ENCODE results near the gene RIF1.

Gene RIF1

GRCh38 chr2:151478011-151478410 is 68.3 kb downstream of the RIF1 start:
- Histone ChIP-seq H2AK5ac (ENCODE audit: low read depth, low read length) (no peak overlapping the region), H4K8ac (ENCODE audit: low read depth, low read length) (no peak overlapping the region), H3K9me3 (replicated peaks in 1 of 2; ENCODE audit: control insufficient read depth in 2 of 2, insufficient read depth in 1 of 2, low read depth in 1 of 2, low read length in 2 of 2) (peaks cover 0 to 3% of the 10 kb centered on the region in 2 donors), H3K18ac (ENCODE audit: low read length) (no peak overlapping the region), H3K27me3 (ENCODE audit: control insufficient read depth in 3 of 3, insufficient read depth in 3 of 3, low read depth in 1 of 3, low read length in 3 of 3) (no peaks in the 10 kb centered on the region), H3K14ac (ENCODE audit: low read length) (no peak overlapping the region), H3K9ac (ENCODE audit: low read depth, low read length, poor library complexity) (no peak overlapping the region), H4K91ac (ENCODE audit: low read depth, low read length, poor library complexity) (no peak overlapping the region), H3K79me1 (ENCODE audit: low read depth, low read length) (no peaks in the 10 kb centered on the region), H3K4me3 (ENCODE audit: low read length in 2 of 2) (no peak overlapping the region), H2BK5ac (ENCODE audit: low read length) (no peak overlapping the region), H3K23ac (ENCODE audit: low read depth, low read length, poor library complexity) (no peak overlapping the region), H3K4me2 (ENCODE audit: insufficient read depth, low read length, poor library complexity, severe bottlenecking) (no peak overlapping the region), H2BK15ac (ENCODE audit: low read length) (no peak overlapping the region), H3K27ac (replicated peaks; ENCODE audit: low read length) (no peak overlapping the region), H3K36me3 (replicated peaks in 1 of 2; ENCODE audit: control insufficient read depth in 2 of 2, insufficient read depth in 2 of 2, low read length in 2 of 2) (peaks cover 6 to 97% of the 10 kb centered on the region in 2 donors), H3K4ac (ENCODE audit: low read length) (no peak overlapping the region), H2AFZ (ENCODE audit: low read length) (no peak overlapping the region), H2BK12ac (ENCODE audit: low read length) (no peak overlapping the region), H3K4me1 (ENCODE audit: control insufficient read depth in 2 of 2, insufficient read depth in 1 of 2, low read depth in 1 of 2, low read length in 2 of 2) (no peaks in the 10 kb centered on the region), H2BK120ac (ENCODE audit: low read depth, low read length) (no peak overlapping the region)
- DNase-seq (ENCODE audit: low spot score): no peak
- no CpG with 5 or more reads among the region's 4 CpGs for WGBS, 2 donors (ENCODE audit: extremely low coverage in 2 of 2, insufficient read length in 2 of 2, insufficient replicate concordance in 1 of 2)

- no peak for DNase-seq (ENCODE audit: low spot score)
- Histone ChIP-seq H2BK12ac (ENCODE audit: low read length) (no peak overlapping the region), H2AFZ (ENCODE audit: low read length) (no peak overlapping the region), H2BK5ac (ENCODE audit: low read length) (no peak overlapping the region), H3K27me3 (ENCODE audit: control insufficient read depth in 3 of 3, insufficient read depth in 3 of 3, low read depth in 1 of 3, low read length in 3 of 3) (no peaks in the 10 kb centered on the region), H3K18ac (ENCODE audit: low read length) (no peak overlapping the region), H3K79me1 (ENCODE audit: low read depth, low read length) (no peaks in the 10 kb centered on the region), H3K14ac (ENCODE audit: low read length) (no peak overlapping the region), H3K9me3 (replicated peaks in 1 of 2; ENCODE audit: control insufficient read depth in 2 of 2, insufficient read depth in 1 of 2, low read depth in 1 of 2, low read length in 2 of 2) (no peaks in the 10 kb centered on the region), H3K27ac (replicated peaks; ENCODE audit: low read length) (no peak overlapping the region), H4K91ac (ENCODE audit: low read depth, low read length, poor library complexity) (no peak overlapping the region), H3K4me3 (ENCODE audit: low read length in 2 of 2) (no peak overlapping the region), H2BK120ac (ENCODE audit: low read depth, low read length) (no peak overlapping the region), H3K9ac (ENCODE audit: low read depth, low read length, poor library complexity) (no peak overlapping the region), H3K23ac (ENCODE audit: low read depth, low read length, poor library complexity) (no peak overlapping the region), H3K4ac (ENCODE audit: low read length) (no peak overlapping the region), H3K4me1 (ENCODE audit: control insufficient read depth in 2 of 2, insufficient read depth in 1 of 2, low read depth in 1 of 2, low read length in 2 of 2) (no peaks in the 10 kb centered on the region), H4K8ac (ENCODE audit: low read depth, low read length) (no peak overlapping the region), H2BK15ac (ENCODE audit: low read length) (no peak overlapping the region), H3K4me2 (ENCODE audit: insufficient read depth, low read length, poor library complexity, severe bottlenecking) (no peak overlapping the region), H2AK5ac (ENCODE audit: low read depth, low read length) (no peak overlapping the region), H3K36me3 (replicated peaks in 1 of 2; ENCODE audit: control insufficient read depth in 2 of 2, insufficient read depth in 2 of 2, low read length in 2 of 2) (peaks cover 5 to 90% of the 10 kb centered on the region in 2 donors)
- WGBS, 2 donors (ENCODE audit: extremely low coverage in 2 of 2, insufficient read length in 2 of 2, insufficient replicate concordance in 1 of 2): no CpG with 5 or more reads among the region's 5 CpGs
These were observed 72.0 kb downstream of the RIF1 start for GRCh38 chr2:151481744-151482143.

- Histone ChIP-seq H3K4ac (ENCODE audit: low read length) (no peak overlapping the region), H2AK5ac (ENCODE audit: low read depth, low read length) (no peak overlapping the region), H4K91ac (ENCODE audit: low read depth, low read length, poor library complexity) (no peak overlapping the region), H4K8ac (ENCODE audit: low read depth, low read length) (peak overlapping the region; percentile 78), H2BK15ac (ENCODE audit: low read length) (no peak overlapping the region), H3K79me1 (ENCODE audit: low read depth, low read length) (no peaks in the 10 kb centered on the region), H3K4me1 (ENCODE audit: control insufficient read depth in 2 of 2, insufficient read depth in 1 of 2, low read depth in 1 of 2, low read length in 2 of 2) (no peaks in the 10 kb centered on the region), H3K9ac (ENCODE audit: low read depth, low read length, poor library complexity) (no peak overlapping the region), H2BK120ac (ENCODE audit: low read depth, low read length) (no peak overlapping the region), H3K18ac (ENCODE audit: low read length) (no peak overlapping the region), H2AFZ (ENCODE audit: low read length) (no peak overlapping the region), H3K4me2 (ENCODE audit: insufficient read depth, low read length, poor library complexity, severe bottlenecking) (no peak overlapping the region), H2BK12ac (ENCODE audit: low read length) (no peak overlapping the region), H3K27me3 (ENCODE audit: control insufficient read depth in 3 of 3, insufficient read depth in 3 of 3, low read depth in 1 of 3, low read length in 3 of 3) (no peaks in the 10 kb centered on the region), H3K27ac (replicated peaks; ENCODE audit: low read length) (no peak overlapping the region), H3K23ac (ENCODE audit: low read depth, low read length, poor library complexity) (no peak overlapping the region), H2BK5ac (ENCODE audit: low read length) (no peak overlapping the region), H3K14ac (ENCODE audit: low read length) (no peak overlapping the region), H3K36me3 (replicated peaks in 1 of 2; ENCODE audit: control insufficient read depth in 2 of 2, insufficient read depth in 2 of 2, low read length in 2 of 2) (peaks cover 5 to 85% of the 10 kb centered on the region in 2 donors), H3K4me3 (ENCODE audit: low read length in 2 of 2) (no peak overlapping the region), H3K9me3 (replicated peaks in 1 of 2; ENCODE audit: control insufficient read depth in 2 of 2, insufficient read depth in 1 of 2, low read depth in 1 of 2, low read length in 2 of 2) (no peaks in the 10 kb centered on the region)
- WGBS, 2 donors (ENCODE audit: extremely low coverage in 2 of 2, insufficient read length in 2 of 2, insufficient replicate concordance in 1 of 2): no CpG with 5 or more reads among the region's 4 CpGs
- no peak for DNase-seq (ENCODE audit: low spot score)
These were observed 72.5 kb downstream of the RIF1 start for GRCh38 chr2:151482171-151482725.

DNA sequence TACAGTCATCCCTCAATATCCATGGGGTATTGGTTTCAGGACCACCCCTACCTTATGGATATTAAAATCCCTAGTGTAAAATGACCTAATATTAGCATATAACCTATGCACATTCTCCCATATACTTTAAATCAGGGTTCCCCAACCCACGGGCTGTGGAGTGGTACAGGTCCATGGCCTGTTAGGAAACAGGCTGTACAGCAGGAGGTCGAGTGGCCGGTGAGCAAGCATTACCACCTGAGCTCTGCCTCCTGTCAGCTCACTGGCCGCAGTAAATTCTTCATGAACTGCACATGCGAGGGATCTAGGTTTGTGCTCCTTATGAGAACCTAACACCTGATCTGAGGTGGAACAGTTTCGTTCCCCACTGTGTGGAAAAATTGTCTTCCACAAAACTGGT is 73.8 kb downstream of the RIF1 start:
- Histone ChIP-seq H2BK12ac (ENCODE audit: low read length) (no peak overlapping the region), H3K79me1 (ENCODE audit: low read depth, low read length) (no peaks in the 10 kb centered on the region), H3K4me3 (ENCODE audit: low read length in 2 of 2) (peak overlapping the region in 1 of 2 donors; percentile 51), H3K4ac (ENCODE audit: low read length) (no peak overlapping the region), H2BK15ac (ENCODE audit: low read length) (no peak overlapping the region), H3K9me3 (replicated peaks in 1 of 2; ENCODE audit: control insufficient read depth in 2 of 2, insufficient read depth in 1 of 2, low read depth in 1 of 2, low read length in 2 of 2) (no peaks in the 10 kb centered on the region), H3K4me1 (ENCODE audit: control insufficient read depth in 2 of 2, insufficient read depth in 1 of 2, low read depth in 1 of 2, low read length in 2 of 2) (no peaks in the 10 kb centered on the region), H3K27ac (replicated peaks; ENCODE audit: low read length) (no peak overlapping the region), H3K14ac (ENCODE audit: low read length) (no peak overlapping the region), H3K36me3 (replicated peaks in 1 of 2; ENCODE audit: control insufficient read depth in 2 of 2, insufficient read depth in 2 of 2, low read length in 2 of 2) (peaks cover 5 to 74% of the 10 kb centered on the region in 2 donors), H2AFZ (ENCODE audit: low read length) (no peak overlapping the region), H3K23ac (ENCODE audit: low read depth, low read length, poor library complexity) (no peak overlapping the region), H3K27me3 (ENCODE audit: control insufficient read depth in 3 of 3, insufficient read depth in 3 of 3, low read depth in 1 of 3, low read length in 3 of 3) (no peaks in the 10 kb centered on the region), H3K18ac (ENCODE audit: low read length) (no peak overlapping the region), H3K4me2 (ENCODE audit: insufficient read depth, low read length, poor library complexity, severe bottlenecking) (no peak overlapping the region), H2BK120ac (ENCODE audit: low read depth, low read length) (no peak overlapping the region), H4K91ac (ENCODE audit: low read depth, low read length, poor library complexity) (no peak overlapping the region), H2AK5ac (ENCODE audit: low read depth, low read length) (no peak overlapping the region), H2BK5ac (ENCODE audit: low read length) (no peak overlapping the region), H4K8ac (ENCODE audit: low read depth, low read length) (no peak overlapping the region), H3K9ac (ENCODE audit: low read depth, low read length, poor library complexity) (no peak overlapping the region)
- no CpG with 5 or more reads among the region's 6 CpGs for WGBS, 2 donors (ENCODE audit: extremely low coverage in 2 of 2, insufficient read length in 2 of 2, insufficient replicate concordance in 1 of 2)
- no peak for DNase-seq (ENCODE audit: low spot score)

All from neuronal stem cell (in vitro differentiated cells).